Umbilical cord (tissue), 2 donors: ENCODE measurements around the gene LLGL2. TPM values are rescaled to one million over a fixed set of nuclear protein-coding genes. Genes with fewer than 3 reads are reported as not detected.

Experiments
- DNase-seq: peaks from one replicate; pipeline ENCODE4 v3.0.0-alpha.2; 2015; ENCODE audit warnings: low spot score
- total RNA-seq: library from RNA; depleted of rRNA; stranded (reverse); fragments of >200 nt; gene quantifications from one replicate; pipeline ENCODE4 v1.2.3, GENCODE V29; 2014; ENCODE audit warnings: low replicate concordance; ENCODE audit not compliant: insufficient read depth

Gene LLGL2
- total RNA-seq, 1 donor from 2014 or later, result 14.7 TPM

- no peak for DNase-seq
These were observed 34.4 kb upstream of the LLGL2 start for GRCh38 chr17:75490953-75491649.

- DNase-seq, result no peak
These were observed 33.8 kb upstream of the LLGL2 start for GRCh38 chr17:75491680-75492079.

GRCh38 chr17:75492555-75493168 is 32.8 kb upstream of the LLGL2 start:
- DNase-seq, result no peak

- DNase-seq, result no peak
These were observed 31.9 kb upstream of the LLGL2 start for GRCh38 chr17:75493476-75494129.

- no peak for DNase-seq
These were observed 31.1 kb upstream of the LLGL2 start for GRCh38 chr17:75494326-75494877.

- DNase-seq, result no peak
These were observed 29.5 kb upstream of the LLGL2 start for GRCh38 chr17:75496005-75496404.

- no peak for DNase-seq
These were observed 27.3 kb upstream of the LLGL2 start for GRCh38 chr17:75498039-75498725.

GRCh38 chr17:75498726-75499213 is 26.7 kb upstream of the LLGL2 start:
- no peak for DNase-seq

GRCh38 chr17:75499313-75500022 is 26.0 kb upstream of the LLGL2 start:
- DNase-seq, result no peak

- DNase-seq, result no peak
These were observed 24.9 kb upstream of the LLGL2 start for GRCh38 chr17:75500419-75501216.

- no peak for DNase-seq
These were observed 24.0 kb upstream of the LLGL2 start for GRCh38 chr17:75501378-75502071.

- DNase-seq, result no peak
These were observed 23.3 kb upstream of the LLGL2 start for GRCh38 chr17:75502072-75502720.

- DNase-seq, result no peak
These were observed 22.7 kb upstream of the LLGL2 start for GRCh38 chr17:75502721-75503329.

GRCh38 chr17:75503337-75503950 is 22.1 kb upstream of the LLGL2 start:
- no peak for DNase-seq

- DNase-seq, result no peak
These were observed 21.5 kb upstream of the LLGL2 start for GRCh38 chr17:75503976-75504346.

- no peak for DNase-seq
These were observed 20.9 kb upstream of the LLGL2 start for GRCh38 chr17:75504347-75505151.

GRCh38 chr17:75505152-75505409 is 20.4 kb upstream of the LLGL2 start:
- DNase-seq, result no peak

GRCh38 chr17:75505640-75506039 is 19.9 kb upstream of the LLGL2 start:
- DNase-seq, result no peak
